Midbrain (tissue), 1 donor: ENCODE results near the gene AOPEP.

Experiments
- DNase-seq: peaks from one replicate; lab custom pipeline; 2025; lab: John Stamatoyannopoulos, UW

Gene AOPEP

DNA sequence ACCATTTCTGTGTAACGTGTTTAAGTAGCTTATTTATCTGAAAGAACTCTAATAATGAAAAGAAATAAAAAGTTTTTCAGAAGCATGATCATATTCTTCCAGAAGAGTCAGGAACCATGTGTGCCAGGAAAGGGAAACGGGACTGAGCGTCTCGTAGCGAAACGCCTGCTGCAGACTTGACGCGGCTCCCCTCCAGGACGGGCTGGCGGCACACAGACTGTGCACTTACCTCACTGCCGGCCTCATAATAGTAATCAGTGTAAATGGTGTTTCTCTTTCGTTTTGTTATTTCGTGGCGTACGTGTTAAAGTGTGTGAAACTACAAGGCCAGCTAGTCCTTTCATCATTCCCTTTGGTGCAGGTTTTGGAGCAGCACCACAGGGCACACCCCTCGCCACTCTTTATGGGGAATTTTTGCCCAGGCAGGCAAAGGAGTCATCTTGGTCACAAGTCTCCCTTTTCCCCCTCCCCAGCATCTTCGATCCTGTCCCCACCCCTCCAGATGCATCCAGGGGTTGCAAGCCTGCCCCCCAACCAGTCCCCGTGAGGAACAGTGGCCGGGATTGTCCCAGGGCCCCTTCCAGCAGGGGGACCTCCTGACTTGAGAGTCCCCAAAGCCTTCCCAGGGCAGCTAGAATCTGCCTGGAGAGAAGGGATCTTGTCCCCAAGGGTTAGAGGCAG, 357.9 kb downstream of the AOPEP start:
- DNase-seq, result no peak

DNA sequence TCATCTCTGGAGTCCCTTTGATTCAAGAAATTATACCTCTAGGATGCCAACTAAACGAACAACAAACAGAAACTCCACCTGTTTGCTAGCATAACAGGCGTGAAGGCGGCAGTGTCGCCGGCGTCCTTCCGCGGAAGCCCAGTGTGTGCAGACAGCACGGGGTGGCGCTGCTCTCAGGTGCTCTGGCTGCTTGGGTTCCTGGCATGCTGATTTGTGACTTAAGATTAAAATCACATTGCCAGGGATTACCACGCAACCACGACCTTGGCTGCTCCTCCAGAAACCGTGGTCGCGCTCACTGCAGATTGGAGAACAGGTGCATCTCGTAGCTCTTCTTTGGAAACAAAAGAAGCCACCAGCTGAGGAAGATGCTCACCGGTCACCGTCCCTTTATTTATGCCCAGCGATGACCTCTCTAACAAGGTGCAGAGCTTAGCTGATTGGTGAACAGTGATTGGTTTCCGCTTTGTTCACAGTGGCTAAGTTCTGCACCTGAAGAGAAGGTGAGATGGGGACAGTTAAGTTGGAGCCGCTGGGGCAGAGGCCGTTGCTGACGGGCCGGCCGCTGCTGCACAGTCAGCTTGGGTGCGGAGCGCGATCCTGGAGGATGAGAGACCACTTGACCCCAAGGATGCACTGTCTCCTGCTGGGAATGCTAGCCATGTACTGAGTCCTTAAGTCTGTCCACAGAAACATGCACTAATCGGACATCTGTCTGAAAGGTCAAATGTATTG, 358.7 kb downstream of the AOPEP start:
- DNase-seq, result no peak

GRCh38 chr9:95085861-95086563, 359.5 kb downstream of the AOPEP start:
- no peak for DNase-seq

DNA sequence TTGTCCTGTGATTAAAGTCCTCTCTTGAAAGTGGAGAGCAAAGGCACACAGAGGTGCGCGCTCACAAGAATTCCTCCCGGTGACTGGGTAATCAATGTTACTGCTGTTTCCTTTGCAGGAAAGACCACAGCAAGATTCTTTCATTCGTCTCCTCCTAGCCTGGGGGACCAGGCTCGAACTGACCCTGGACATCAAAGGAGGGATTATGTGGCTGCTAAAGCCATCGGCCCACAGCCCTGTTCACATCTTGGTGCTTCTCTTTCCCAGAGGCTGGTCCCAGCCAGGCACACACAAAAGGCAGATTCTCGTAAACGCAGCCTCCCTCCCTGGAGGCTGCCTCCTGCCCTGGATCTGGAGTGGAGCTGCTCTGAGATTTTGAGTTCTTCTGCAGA, 360.1 kb downstream of the AOPEP start:
- no peak for DNase-seq

GRCh38 chr9:95087659-95088242, 361.3 kb downstream of the AOPEP start:
- no peak for DNase-seq

- no peak for DNase-seq
These were observed 362.1 kb downstream of the AOPEP start for GRCh38 chr9:95088421-95089161.

DNA sequence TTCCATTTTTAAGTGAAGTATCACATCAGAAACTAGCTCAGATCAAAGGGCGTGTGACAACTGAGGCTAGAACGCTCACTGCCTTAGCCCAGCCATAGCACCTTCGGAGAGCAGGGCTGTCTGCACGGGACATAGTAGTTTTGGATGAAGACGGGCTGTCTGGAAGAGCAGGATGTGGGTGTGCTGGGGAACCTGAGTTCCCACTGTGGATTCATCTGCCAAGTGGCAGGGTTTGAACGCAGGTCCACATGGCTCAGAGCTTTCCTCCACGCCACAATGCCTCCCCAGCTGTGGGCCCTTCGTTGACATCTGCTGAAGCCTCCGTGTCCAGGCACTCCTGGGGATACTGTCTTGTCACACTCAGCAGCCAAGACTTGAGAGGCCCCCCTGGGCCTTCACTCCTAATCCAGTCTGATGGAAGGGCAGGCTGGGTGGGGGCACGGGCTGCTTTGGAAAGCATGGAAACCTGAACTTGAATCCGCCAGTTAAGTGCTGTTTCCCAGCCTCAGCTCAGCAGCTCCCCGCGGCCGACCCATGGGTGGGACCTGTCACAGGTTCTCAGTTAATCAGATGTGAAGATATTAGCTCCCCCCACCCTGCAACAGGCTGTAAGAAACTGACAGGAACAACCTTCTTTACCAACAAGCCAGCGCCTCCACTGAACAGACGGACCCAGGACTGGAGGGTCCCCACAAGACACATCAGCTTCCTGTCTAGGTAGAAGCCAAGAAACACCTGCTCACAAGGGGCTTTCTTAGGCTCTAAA, 362.9 kb downstream of the AOPEP start:
- no peak for DNase-seq

- DNase-seq, result no peak
These were observed 363.7 kb downstream of the AOPEP start for GRCh38 chr9:95090023-95090791.

DNA sequence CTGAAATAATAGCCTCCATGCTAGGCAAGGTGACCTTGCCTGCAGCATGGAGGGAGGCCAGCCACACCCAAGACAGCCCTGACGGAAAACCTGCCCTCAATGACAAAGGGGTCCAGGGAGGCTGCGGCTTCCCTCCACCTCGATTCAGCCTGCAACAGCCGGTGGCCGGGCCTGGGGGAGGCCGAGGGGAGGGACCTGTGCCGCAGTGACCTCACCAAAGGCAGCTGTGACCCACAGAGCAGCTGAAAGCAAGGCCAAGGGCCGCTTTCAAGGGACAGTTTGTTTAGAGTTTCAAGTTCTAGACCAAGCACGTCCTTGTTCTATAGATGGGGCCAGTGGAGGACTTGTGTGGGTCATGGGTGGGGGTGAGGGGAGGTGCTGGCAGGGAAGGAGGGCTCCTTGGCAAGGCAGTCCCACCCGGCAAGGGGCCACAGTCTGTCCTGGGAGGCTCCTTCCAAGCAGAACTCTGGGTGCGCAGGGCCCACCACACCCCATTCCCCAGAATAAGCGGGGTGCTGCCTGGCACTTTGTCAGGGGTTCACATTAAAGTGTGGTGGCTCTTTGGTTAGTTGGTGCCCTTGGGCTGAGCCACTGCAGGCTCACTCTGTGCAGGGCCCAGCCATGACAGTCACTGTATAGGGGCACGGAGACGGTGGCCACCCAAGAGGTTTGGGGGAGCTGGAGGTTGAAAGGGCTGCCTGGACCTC, 364.5 kb downstream of the AOPEP start:
- no peak for DNase-seq

GRCh38 chr9:95091601-95092261, 365.2 kb downstream of the AOPEP start:
- DNase-seq, result no peak

- DNase-seq, result no peak
These were observed 366.0 kb downstream of the AOPEP start for GRCh38 chr9:95092262-95093072.

GRCh38 chr9:95093586-95093985, 367.1 kb downstream of the AOPEP start:
- no peak for DNase-seq

DNA sequence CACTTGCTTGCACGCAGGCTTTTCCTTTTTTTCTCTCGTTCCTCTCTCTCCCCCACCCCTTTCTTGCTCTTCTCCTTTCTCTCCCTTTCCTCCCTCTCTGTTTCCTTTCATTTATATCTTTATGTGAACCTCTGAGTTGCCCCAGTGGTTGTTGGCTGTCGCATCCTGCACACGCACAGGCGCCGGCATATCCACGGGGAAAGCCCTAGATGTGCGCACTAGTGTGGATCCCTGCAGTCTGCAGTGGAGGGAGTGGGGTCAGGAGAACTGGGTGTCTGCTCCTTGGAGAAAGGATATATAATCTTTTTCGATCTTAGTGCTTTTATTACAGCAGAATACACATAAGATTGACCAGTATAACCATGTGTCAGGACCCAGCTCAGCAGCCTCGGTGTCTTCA, 367.5 kb downstream of the AOPEP start:
- DNase-seq, result no peak

DNA sequence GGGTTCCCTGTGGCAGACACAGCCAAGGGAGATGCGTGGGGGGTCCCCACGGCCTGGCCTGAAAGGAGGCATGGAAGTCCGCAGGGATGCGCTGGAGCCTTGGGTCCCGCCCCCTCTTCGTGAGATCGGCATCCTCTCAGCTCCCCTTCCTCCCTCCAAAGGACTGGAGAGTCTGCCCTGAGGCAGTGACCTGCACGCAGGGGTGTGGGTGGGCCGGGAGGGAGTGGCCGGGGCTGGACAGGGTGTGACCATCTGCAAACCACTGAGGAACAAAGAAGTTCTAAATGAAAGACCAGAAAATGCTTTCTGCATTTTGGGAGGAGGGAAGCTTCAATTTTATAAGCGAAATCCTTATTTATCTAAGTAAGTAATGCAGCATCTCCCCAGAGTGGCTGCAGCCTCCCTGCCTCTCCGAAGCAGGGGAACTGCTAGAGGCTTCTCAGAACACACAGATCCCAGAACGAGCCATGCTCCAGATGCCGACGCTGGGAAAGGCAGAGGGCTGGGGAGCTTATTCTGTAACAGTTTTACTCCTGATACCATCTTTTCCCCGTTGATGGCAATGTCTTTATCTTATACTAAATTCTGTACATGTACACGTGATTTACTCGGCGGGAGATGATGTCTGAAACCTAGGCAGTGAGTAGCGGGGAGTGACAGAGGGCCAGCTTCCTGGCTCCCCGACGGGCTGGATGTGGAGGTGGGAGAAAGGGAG, 369.3 kb downstream of the AOPEP start:
- DNase-seq, result no peak

- no peak for DNase-seq
These were observed 369.9 kb downstream of the AOPEP start for GRCh38 chr9:95096381-95096780.

- no peak for DNase-seq
These were observed 370.3 kb downstream of the AOPEP start for GRCh38 chr9:95096807-95097206.

DNA sequence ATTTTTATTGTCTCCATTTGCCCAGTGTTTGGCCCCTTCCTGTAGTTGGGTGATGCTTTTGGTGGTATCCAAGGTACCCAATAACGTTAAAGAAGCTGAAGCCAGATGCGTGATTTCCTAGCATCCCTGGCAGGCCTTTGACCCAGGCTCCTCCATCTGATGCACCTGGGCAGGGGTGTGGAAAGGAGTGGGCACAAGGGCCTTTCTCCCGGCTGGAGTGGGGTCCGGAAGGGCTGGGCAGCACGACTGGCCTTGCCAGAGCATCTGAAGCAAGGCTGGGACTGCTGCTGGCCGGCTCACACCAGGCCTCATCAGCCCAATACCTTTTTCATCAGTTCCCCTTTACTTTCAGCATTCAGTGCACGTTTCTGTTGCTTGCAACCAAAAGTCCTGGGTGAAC, 370.8 kb downstream of the AOPEP start:
- no peak for DNase-seq
